Mucosa of rectum (tissue), 2 donors: Measurements from ENCODE around the gene CEP104.

Experiments used
- H3K27ac ChIP-seq, 2 donors: one replicate each; pipeline ENCODE4 v1.7.0; 2013; ENCODE audit warnings: inconsistent platforms in 2 of 2, low read depth in 2 of 2, low read length in 2 of 2
- H3K27me3 ChIP-seq, 2 donors: one replicate each; pipeline ENCODE4 v1.7.0; 2013; ENCODE audit warnings: low read length in 2 of 2; ENCODE audit not compliant: control insufficient read depth in 2 of 2, insufficient read depth in 2 of 2
- H3K36me3 ChIP-seq, 2 donors: one replicate each; pipeline ENCODE4 v1.7.0; 2013; ENCODE audit warnings: low read length in 2 of 2; ENCODE audit not compliant: control insufficient read depth in 2 of 2, insufficient read depth in 2 of 2
- H3K4me1 ChIP-seq, 2 donors: one replicate each; pipeline ENCODE4 v1.7.0; 2013; ENCODE audit warnings: low read length in 2 of 2, mild to moderate bottlenecking in 1 of 2; ENCODE audit not compliant: control insufficient read depth in 2 of 2, insufficient read depth in 2 of 2
- H3K4me3 ChIP-seq, 2 donors: one replicate each; pipeline ENCODE4 v1.7.0; 2013; ENCODE audit warnings: low read length in 2 of 2
- H3K9ac ChIP-seq, 2 donors: one replicate each; pipeline ENCODE4 v1.7.0; 2013; ENCODE audit warnings: low read length in 2 of 2, low read depth in 1 of 2, mild to moderate bottlenecking in 1 of 2
- H3K9me3 ChIP-seq, 2 donors: one replicate each; pipeline ENCODE4 v1.7.0; 2013; ENCODE audit warnings: low read length in 2 of 2; ENCODE audit not compliant: control insufficient read depth in 2 of 2
- donor health status: healthy.
- donor health status: Normal muscosa, but diverticular disease.

Gene CEP104

GRCh38 chr1:3828391-3828790 is 28.6 kb downstream of the CEP104 start:
- Histone ChIP-seq H3K27me3 (no peaks in the 10 kb centered on the region), H3K4me3 (no peak overlapping the region), H3K36me3 (peaks cover 52 to 55% of the 10 kb centered on the region in 2 donors), H3K27ac (no peak overlapping the region), H3K4me1 (no peaks in the 10 kb centered on the region), H3K9ac (no peak overlapping the region), H3K9me3 (no peaks in the 10 kb centered on the region)

- H3K27me3 ChIP-seq, result no peaks in the 10 kb centered on the region
- H3K4me1 ChIP-seq, result no peaks in the 10 kb centered on the region
- H3K4me3 ChIP-seq, result no peak overlapping the region
- H3K36me3 ChIP-seq, result peaks cover 53 to 57% of the 10 kb centered on the region in 2 donors
- H3K9me3 ChIP-seq, result no peaks in the 10 kb centered on the region
- H3K9ac ChIP-seq, result no peak overlapping the region
- no peak overlapping the region for H3K27ac ChIP-seq
Observed at GRCh38 chr1:3827813-3828307, 29.2 kb downstream of the CEP104 start.

GRCh38 chr1:3825356-3825755 is 31.7 kb downstream of the CEP104 start:
- no peaks in the 10 kb centered on the region for H3K4me1 ChIP-seq
- no peaks in the 10 kb centered on the region for H3K27me3 ChIP-seq
- H3K4me3 ChIP-seq, result no peak overlapping the region
- H3K27ac ChIP-seq, result no peak overlapping the region
- peaks cover 63 to 65% of the 10 kb centered on the region in 2 donors for H3K36me3 ChIP-seq
- no peaks in the 10 kb centered on the region for H3K9me3 ChIP-seq
- H3K9ac ChIP-seq, result no peak overlapping the region

GRCh38 chr1:3824650-3825049 is 32.4 kb downstream of the CEP104 start:
- H3K27ac ChIP-seq, result no peak overlapping the region
- no peaks in the 10 kb centered on the region for H3K27me3 ChIP-seq
- H3K36me3 ChIP-seq, result peaks cover 57 to 68% of the 10 kb centered on the region in 2 donors
- H3K9ac ChIP-seq, result no peak overlapping the region
- H3K9me3 ChIP-seq, result no peaks in the 10 kb centered on the region
- H3K4me1 ChIP-seq, result no peaks in the 10 kb centered on the region
- no peak overlapping the region for H3K4me3 ChIP-seq

GRCh38 chr1:3822421-3822820 is 34.6 kb downstream of the CEP104 start:
- no peaks in the 10 kb centered on the region for H3K9me3 ChIP-seq
- H3K4me1 ChIP-seq, result no peaks in the 10 kb centered on the region
- H3K9ac ChIP-seq, result no peak overlapping the region
- no peak overlapping the region for H3K4me3 ChIP-seq
- peaks cover 42 to 47% of the 10 kb centered on the region in 2 donors for H3K36me3 ChIP-seq
- H3K27me3 ChIP-seq, result no peaks in the 10 kb centered on the region
- no peak overlapping the region for H3K27ac ChIP-seq

GRCh38 chr1:3821908-3822307 is 35.1 kb downstream of the CEP104 start:
- Histone ChIP-seq H3K4me3 (no peak overlapping the region), H3K9ac (no peak overlapping the region), H3K36me3 (peaks cover 42 to 47% of the 10 kb centered on the region in 2 donors), H3K27me3 (no peaks in the 10 kb centered on the region), H3K4me1 (no peaks in the 10 kb centered on the region), H3K27ac (no peak overlapping the region), H3K9me3 (no peaks in the 10 kb centered on the region)

GRCh38 chr1:3821447-3821846 is 35.6 kb downstream of the CEP104 start:
- Histone ChIP-seq H3K27ac (no peak overlapping the region), H3K4me1 (no peaks in the 10 kb centered on the region), H3K36me3 (peaks cover 43 to 47% of the 10 kb centered on the region in 2 donors), H3K9ac (no peak overlapping the region), H3K9me3 (no peaks in the 10 kb centered on the region), H3K27me3 (no peaks in the 10 kb centered on the region), H3K4me3 (no peak overlapping the region)

- Histone ChIP-seq H3K27ac (no peak overlapping the region), H3K4me1 (no peaks in the 10 kb centered on the region), H3K36me3 (peaks cover 44% of the 10 kb centered on the region in 2 donors), H3K9me3 (no peaks in the 10 kb centered on the region), H3K9ac (no peak overlapping the region), H3K27me3 (no peaks in the 10 kb centered on the region), H3K4me3 (no peak overlapping the region)
Observed at GRCh38 chr1:3821004-3821403, 36.0 kb downstream of the CEP104 start.

- Histone ChIP-seq H3K4me3 (no peak overlapping the region), H3K9ac (no peak overlapping the region), H3K4me1 (no peaks in the 10 kb centered on the region), H3K27ac (no peak overlapping the region), H3K36me3 (peaks cover 39 to 40% of the 10 kb centered on the region in 2 donors), H3K27me3 (no peaks in the 10 kb centered on the region), H3K9me3 (no peaks in the 10 kb centered on the region)
Observed at GRCh38 chr1:3820316-3820715, 36.7 kb downstream of the CEP104 start.

- Histone ChIP-seq H3K4me3 (no peak overlapping the region), H3K9ac (no peak overlapping the region), H3K36me3 (peaks cover 41 to 42% of the 10 kb centered on the region in 2 donors), H3K27me3 (no peaks in the 10 kb centered on the region), H3K9me3 (no peaks in the 10 kb centered on the region), H3K4me1 (no peaks in the 10 kb centered on the region), H3K27ac (no peak overlapping the region)
Observed at GRCh38 chr1:3819771-3820200, 37.2 kb downstream of the CEP104 start.
